ENCODE data around the gene ARHGEF28. TPM values are rescaled to one million over a fixed set of nuclear protein-coding genes. Genes with fewer than 3 reads are reported as not detected.

Gene ARHGEF28
- total RNA-seq, 2 experiments from 2014 or later, result not detected

DNA sequence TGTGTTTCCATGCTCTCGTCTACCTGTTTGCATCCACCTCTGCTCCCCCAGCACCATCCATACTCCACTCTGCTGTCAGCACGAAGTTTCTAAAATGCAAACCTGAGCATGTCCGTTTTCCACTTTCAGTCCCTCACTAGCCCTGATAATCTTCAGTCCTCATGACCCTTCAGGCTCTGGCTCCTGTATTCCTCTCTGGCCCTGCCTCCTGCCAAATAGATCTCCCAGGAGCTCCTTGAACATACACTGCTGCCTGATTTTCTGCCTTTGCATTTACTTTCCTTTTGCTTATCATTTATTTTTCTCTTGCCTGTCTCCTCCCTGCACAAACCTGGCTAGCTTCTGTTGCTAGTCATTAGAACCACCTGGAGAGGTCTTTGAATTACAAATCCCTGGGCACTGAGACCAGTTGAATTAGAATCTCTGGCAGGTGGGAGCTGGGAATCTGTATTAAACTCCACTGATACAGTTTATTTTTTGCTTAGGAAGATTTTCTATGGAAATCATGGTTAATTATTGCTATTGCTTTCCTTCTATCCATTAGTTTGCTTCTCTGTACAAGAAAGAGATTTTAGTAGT lies 18.5 kb downstream of the ARHGEF28 start:
- Histone ChIP-seq H3K4me3 (ENCODE audit: low read depth, low read length, poor library complexity, severe bottlenecking) (no peak overlapping the region), H3K9me2 (ENCODE audit: insufficient read depth, low read length) (no peaks in the 10 kb centered on the region), H3K27ac (ENCODE audit: low read depth, low read length, poor library complexity, severe bottlenecking) (no peak overlapping the region), H3K4me1 (ENCODE audit: insufficient read depth, low read length, poor library complexity, severe bottlenecking) (no peaks in the 10 kb centered on the region), H2AFZ (ENCODE audit: low read length) (no peak overlapping the region), H3K79me2 (ENCODE audit: insufficient read depth, low read depth, low read length) (no peaks in the 10 kb centered on the region), H3K4me2 (ENCODE audit: low read length) (no peak overlapping the region), H3K9me3 (ENCODE audit: low read length) (no peaks in the 10 kb centered on the region), H4K20me1 (ENCODE audit: insufficient read depth, low read length) (no peaks in the 10 kb centered on the region), H3K36me3 (ENCODE audit: insufficient read depth, low read length) (no peaks in the 10 kb centered on the region)
- TF ChIP-seq CTCF (conservative IDR thresholded peaks at IDR 0.05; ENCODE audit: low read length) (no peak), EZH2phosphoT487 (IDR thresholded peaks at IDR 0.05; ENCODE audit: borderline replicate concordance, low read depth, low read length) (no peak)
- ChIA-PET POLR2A (interaction anchor here (0.8 kb wide), 1 partner anchor 78 kb away, joined by 3 read pairs; no protein-coding TSS in a partner anchor), CTCF (ENCODE audit: unreplicated experiment) (no interaction called here)
- intact Hi-C loops (cut with micrococcal nuclease; ENCODE audit: unreplicated experiment), result no loop called here
- BruUV-seq (replicated peaks), result no TSS peak
- DNase-seq (ENCODE audit: low spot score), result no peak

DNA sequence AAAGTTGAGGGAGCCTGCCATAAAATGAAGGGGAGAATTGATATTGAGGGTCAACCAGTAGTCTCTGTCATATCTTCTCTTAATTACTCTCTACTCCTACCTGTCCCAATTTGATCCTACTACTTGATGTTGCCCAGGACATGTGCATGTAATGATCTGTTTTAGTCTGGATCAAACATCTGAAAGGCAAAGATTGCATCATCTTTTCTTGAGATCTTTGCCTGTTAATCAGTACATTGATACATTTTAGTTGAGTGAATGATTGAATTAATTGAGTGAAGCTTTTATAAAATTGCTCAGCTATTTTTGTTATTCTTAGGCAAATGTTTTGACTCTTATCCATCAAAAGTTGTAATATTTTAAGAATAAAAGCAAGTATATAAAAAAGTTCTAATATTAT lies 21.7 kb downstream of the ARHGEF28 start:
- Histone ChIP-seq H4K20me1 (ENCODE audit: insufficient read depth, low read length) (no peaks in the 10 kb centered on the region), H3K36me3 (ENCODE audit: insufficient read depth, low read length) (no peaks in the 10 kb centered on the region), H2AFZ (ENCODE audit: low read length) (no peak overlapping the region), H3K4me1 (ENCODE audit: insufficient read depth, low read length, poor library complexity, severe bottlenecking) (no peaks in the 10 kb centered on the region), H3K27ac (ENCODE audit: low read depth, low read length, poor library complexity, severe bottlenecking) (no peak overlapping the region), H3K4me2 (ENCODE audit: low read length) (no peak overlapping the region), H3K9me3 (ENCODE audit: low read length) (no peaks in the 10 kb centered on the region), H3K4me3 (ENCODE audit: low read depth, low read length, poor library complexity, severe bottlenecking) (no peak overlapping the region), H3K9me2 (ENCODE audit: insufficient read depth, low read length) (no peaks in the 10 kb centered on the region), H3K79me2 (ENCODE audit: insufficient read depth, low read depth, low read length) (no peaks in the 10 kb centered on the region)
- TF ChIP-seq EZH2phosphoT487 (IDR thresholded peaks at IDR 0.05; ENCODE audit: borderline replicate concordance, low read depth, low read length) (no peak), CTCF (conservative IDR thresholded peaks at IDR 0.05; ENCODE audit: low read length) (no peak)
- POLR2A ChIA-PET, result no interaction called here
- intact Hi-C loops (cut with micrococcal nuclease; ENCODE audit: unreplicated experiment), result no loop called here
- DNase-seq (ENCODE audit: low spot score), result no peak
- CTCF ChIA-PET (ENCODE audit: unreplicated experiment), result no interaction called here
- no TSS peak for BruUV-seq (replicated peaks)

- ChIA-PET CTCF (ENCODE audit: unreplicated experiment) (no interaction called here), POLR2A (no interaction called here)
- no peak for TF ChIP-seq CTCF (conservative IDR thresholded peaks at IDR 0.05; ENCODE audit: low read length)
- no peak for TF ChIP-seq EZH2phosphoT487 (IDR thresholded peaks at IDR 0.05; ENCODE audit: borderline replicate concordance, low read depth, low read length)
- Histone ChIP-seq H3K4me1 (ENCODE audit: insufficient read depth, low read length, poor library complexity, severe bottlenecking) (no peaks in the 10 kb centered on the region), H3K27ac (ENCODE audit: low read depth, low read length, poor library complexity, severe bottlenecking) (no peak overlapping the region), H4K20me1 (ENCODE audit: insufficient read depth, low read length) (no peaks in the 10 kb centered on the region), H2AFZ (ENCODE audit: low read length) (no peak overlapping the region), H3K9me2 (ENCODE audit: insufficient read depth, low read length) (no peaks in the 10 kb centered on the region), H3K4me3 (ENCODE audit: low read depth, low read length, poor library complexity, severe bottlenecking) (no peak overlapping the region), H3K4me2 (ENCODE audit: low read length) (no peak overlapping the region), H3K36me3 (ENCODE audit: insufficient read depth, low read length) (no peaks in the 10 kb centered on the region), H3K79me2 (ENCODE audit: insufficient read depth, low read depth, low read length) (no peaks in the 10 kb centered on the region), H3K9me3 (ENCODE audit: low read length) (no peaks in the 10 kb centered on the region)
- DNase-seq (ENCODE audit: low spot score), result no peak
- intact Hi-C loops (cut with micrococcal nuclease; ENCODE audit: unreplicated experiment), result no loop called here
- BruUV-seq (replicated peaks), result no TSS peak
These were observed 22.5 kb downstream of the ARHGEF28 start for GRCh38 chr5:73648515-73648914.

Measured in OCI-LY7 (cell line).